D721Med (cell line): ENCODE data around the gene PJA2.

Source experiments
- DNase-seq: peaks from one replicate; pipeline ENCODE4 v3.0.0; 2011; ENCODE audit warnings: low spot score; ENCODE audit not compliant: insufficient read length
- FAIRE-seq: peaks from 2 replicates; lab custom pipeline; 2011; peaks lifted over from hg19 to GRCh38; lab: Jason Lieb, UNC
- CTCF ChIP-seq: IDR thresholded peaks from 2 replicates; pipeline ENCODE4 v1.5.1; 2012; ENCODE audit warnings: mild to moderate bottlenecking, control low read depth; ENCODE audit not compliant: insufficient read depth; ENCODE audit errors: missing control alignments

Gene PJA2

GRCh38 chr5:109390188-109390587 lies 19.6 kb downstream of the PJA2 start:
- no peak for FAIRE-seq

GRCh38 chr5:109388407-109388806 lies 21.4 kb downstream of the PJA2 start:
- no peak for FAIRE-seq
- no peak for TF ChIP-seq CTCF
- no peak for DNase-seq

More at GRCh38 chr5:109390188-109390587, 19.6 kb downstream of the PJA2 start:
- no peak for TF ChIP-seq CTCF
- no peak for DNase-seq

GRCh38 chr5:109387408-109387974 lies 22.3 kb downstream of the PJA2 start:
- no peak for FAIRE-seq
- TF ChIP-seq CTCF: no peak
- no peak for DNase-seq

- no peak for TF ChIP-seq CTCF
- DNase-seq (no peak), FAIRE-seq (no peak)
These were observed 31.7 kb downstream of the PJA2 start for GRCh38 chr5:109378095-109378494.

- FAIRE-seq: no peak
- no peak for TF ChIP-seq CTCF
- no peak for DNase-seq
These were observed 35.1 kb downstream of the PJA2 start for GRCh38 chr5:109374625-109375024.

GRCh38 chr5:109373932-109374331 lies 35.8 kb downstream of the PJA2 start:
- TF ChIP-seq CTCF: no peak
- DNase-seq (no peak), FAIRE-seq (no peak)

GRCh38 chr5:109370343-109370742 lies 39.4 kb downstream of the PJA2 start:
- no peak for TF ChIP-seq CTCF
- DNase-seq (no peak), FAIRE-seq (no peak)
